ENCODE measurements around the gene CD22. TPM values are rescaled to one million over a fixed set of nuclear protein-coding genes. Genes with fewer than 3 reads are reported as not detected.

The CD22 gene
- total and polyA plus RNA-seq, 10 of the 15 experiments (the other 5 are each of a cell fraction or from before 2014, with no cell fraction given): 23.0 to 344 (median 181) TPM

GRCh38 chr19:35346193-35347052 is 17.4 kb downstream of the CD22 start (continued):
- TF ChIP-seq NFYA (IDR thresholded peaks at IDR 0.05; ENCODE audit: borderline replicate concordance, low read depth, low read length): no peak
- TF ChIP-seq POU2F2 (IDR thresholded peaks at IDR 0.05; ENCODE audit: borderline replicate concordance, low read depth, low read length): peak; percentile 87; the same call in 2 of the 3 replicates
- TF ChIP-seq, protein P1, sequence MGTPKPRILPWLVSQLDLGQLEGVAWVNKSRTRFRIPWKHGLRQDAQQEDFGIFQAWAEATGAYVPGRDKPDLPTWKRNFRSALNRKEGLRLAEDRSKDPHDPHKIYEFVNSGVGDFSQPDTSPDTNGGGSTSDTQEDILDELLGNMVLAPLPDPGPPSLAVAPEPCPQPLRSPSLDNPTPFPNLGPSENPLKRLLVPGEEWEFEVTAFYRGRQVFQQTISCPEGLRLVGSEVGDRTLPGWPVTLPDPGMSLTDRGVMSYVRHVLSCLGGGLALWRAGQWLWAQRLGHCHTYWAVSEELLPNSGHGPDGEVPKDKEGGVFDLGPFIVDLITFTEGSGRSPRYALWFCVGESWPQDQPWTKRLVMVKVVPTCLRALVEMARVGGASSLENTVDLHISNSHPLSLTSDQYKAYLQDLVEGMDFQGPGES (IDR thresholded peaks at IDR 0.05): no peak
- TF ChIP-seq NRF1 (conservative IDR thresholded peaks at IDR 0.05; ENCODE audit: low read depth, low read length): peak; percentile 44
- peak; percentile 47; the same call in 1 of the 2 replicates for TF ChIP-seq BCL11A (IDR thresholded peaks at IDR 0.05; ENCODE audit: low read depth, low read length)
- TF ChIP-seq HCFC1 (IDR thresholded peaks at IDR 0.05; ENCODE audit: low read length): no peak
- TF ChIP-seq PML (IDR thresholded peaks at IDR 0.05; ENCODE audit: low read length): no peak
- TF ChIP-seq SUZ12 (IDR thresholded peaks at IDR 0.05; ENCODE audit: unreplicated experiment): no peak
- no peak for TF ChIP-seq FOS (IDR thresholded peaks at IDR 0.05; ENCODE audit: borderline replicate concordance, extremely low read depth, insufficient read length)
- no peak for TF ChIP-seq ZBTB33 (IDR thresholded peaks at IDR 0.05)
- no peak for TF ChIP-seq PAX8 (IDR thresholded peaks at IDR 0.05)
- no peak for TF ChIP-seq SRF (IDR thresholded peaks at IDR 0.05; ENCODE audit: low read depth in 2 of 2, low read length in 2 of 2)
- TF ChIP-seq KAT2A (conservative IDR thresholded peaks at IDR 0.05; ENCODE audit: control insufficient read depth, low read depth, low read length): no peak
- TF ChIP-seq POLR2AphosphoS2 (IDR thresholded peaks at IDR 0.05; ENCODE audit: low read depth, low read length): peak; percentile 89; the same call in 1 of the 2 replicates
- TF ChIP-seq CBX5 (IDR thresholded peaks at IDR 0.05; ENCODE audit: low read depth): no peak
- TF ChIP-seq, protein P2, sequence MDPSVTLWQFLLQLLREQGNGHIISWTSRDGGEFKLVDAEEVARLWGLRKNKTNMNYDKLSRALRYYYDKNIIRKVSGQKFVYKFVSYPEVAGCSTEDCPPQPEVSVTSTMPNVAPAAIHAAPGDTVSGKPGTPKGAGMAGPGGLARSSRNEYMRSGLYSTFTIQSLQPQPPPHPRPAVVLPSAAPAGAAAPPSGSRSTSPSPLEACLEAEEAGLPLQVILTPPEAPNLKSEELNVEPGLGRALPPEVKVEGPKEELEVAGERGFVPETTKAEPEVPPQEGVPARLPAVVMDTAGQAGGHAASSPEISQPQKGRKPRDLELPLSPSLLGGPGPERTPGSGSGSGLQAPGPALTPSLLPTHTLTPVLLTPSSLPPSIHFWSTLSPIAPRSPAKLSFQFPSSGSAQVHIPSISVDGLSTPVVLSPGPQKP (IDR thresholded peaks at IDR 0.05; ENCODE audit: low read depth, low read length): peak; percentile 8; the same call in 1 of the 2 replicates
- no peak for TF ChIP-seq HDAC6 (IDR thresholded peaks at IDR 0.05; ENCODE audit: unreplicated experiment)
- no peak for TF ChIP-seq ZNF622 (IDR thresholded peaks at IDR 0.05)
- TF ChIP-seq, protein P3, sequence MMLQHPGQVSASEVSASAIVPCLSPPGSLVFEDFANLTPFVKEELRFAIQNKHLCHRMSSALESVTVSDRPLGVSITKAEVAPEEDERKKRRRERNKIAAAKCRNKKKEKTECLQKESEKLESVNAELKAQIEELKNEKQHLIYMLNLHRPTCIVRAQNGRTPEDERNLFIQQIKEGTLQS (IDR thresholded peaks at IDR 0.05; ENCODE audit: borderline replicate concordance, extremely low read depth, low read depth, low read length): no peak
- TF ChIP-seq, protein P4, sequence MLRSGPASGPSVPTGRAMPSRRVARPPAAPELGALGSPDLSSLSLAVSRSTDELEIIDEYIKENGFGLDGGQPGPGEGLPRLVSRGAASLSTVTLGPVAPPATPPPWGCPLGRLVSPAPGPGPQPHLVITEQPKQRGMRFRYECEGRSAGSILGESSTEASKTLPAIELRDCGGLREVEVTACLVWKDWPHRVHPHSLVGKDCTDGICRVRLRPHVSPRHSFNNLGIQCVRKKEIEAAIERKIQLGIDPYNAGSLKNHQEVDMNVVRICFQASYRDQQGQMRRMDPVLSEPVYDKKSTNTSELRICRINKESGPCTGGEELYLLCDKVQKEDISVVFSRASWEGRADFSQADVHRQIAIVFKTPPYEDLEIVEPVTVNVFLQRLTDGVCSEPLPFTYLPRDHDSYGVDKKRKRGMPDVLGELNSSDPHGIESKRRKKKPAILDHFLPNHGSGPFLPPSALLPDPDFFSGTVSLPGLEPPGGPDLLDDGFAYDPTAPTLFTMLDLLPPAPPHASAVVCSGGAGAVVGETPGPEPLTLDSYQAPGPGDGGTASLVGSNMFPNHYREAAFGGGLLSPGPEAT (IDR thresholded peaks at IDR 0.05; ENCODE audit: low read depth): peak; percentile 98
- TF ChIP-seq E4F1 (IDR thresholded peaks at IDR 0.05; ENCODE audit: borderline replicate concordance, partially characterized antibody): no peak
